GM10847 (cell line): ENCODE results near the gene ERMN.

Source experiments
- POLR2A ChIP-seq: IDR thresholded peaks from 2 replicates; pipeline ENCODE4 v1.6.1; 2011; ENCODE audit not compliant: insufficient read length; ENCODE audit errors: extremely low read depth

The ERMN gene, protein sequence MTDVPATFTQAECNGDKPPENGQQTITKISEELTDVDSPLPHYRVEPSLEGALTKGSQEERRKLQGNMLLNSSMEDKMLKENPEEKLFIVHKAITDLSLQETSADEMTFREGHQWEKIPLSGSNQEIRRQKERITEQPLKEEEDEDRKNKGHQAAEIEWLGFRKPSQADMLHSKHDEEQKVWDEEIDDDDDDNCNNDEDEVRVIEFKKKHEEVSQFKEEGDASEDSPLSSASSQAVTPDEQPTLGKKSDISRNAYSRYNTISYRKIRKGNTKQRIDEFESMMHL

DNA sequence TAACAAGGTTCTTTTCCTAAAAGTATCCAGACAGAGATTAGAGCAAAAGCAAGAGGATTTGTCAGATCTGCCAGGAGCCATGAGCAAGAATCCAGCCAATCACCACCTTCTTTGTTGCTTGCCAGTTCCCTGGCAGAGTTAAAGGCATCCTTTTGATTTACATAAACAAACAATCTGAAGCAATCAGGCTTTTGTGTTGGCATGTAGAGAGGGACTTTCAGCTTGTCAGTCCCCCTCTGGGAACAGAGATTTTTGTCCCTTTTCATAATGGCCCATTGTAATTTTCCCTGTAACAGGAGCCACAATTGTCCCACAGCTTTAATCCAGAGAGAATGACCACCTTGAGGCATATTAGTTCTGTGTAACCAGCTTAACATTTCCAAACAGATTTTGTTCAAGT lies at the start of gene ERMN:
TSS of gene ERMN (minus strand) at position 39 of the 400 bp plus-strand sequence. CDS start 182 bp downstream, outside the sequence.
- no peak for TF ChIP-seq POLR2A

GRCh38 chr2:157375384-157375783 lies 49.8 kb upstream of the ERMN start:
- no peak for TF ChIP-seq POLR2A

DNA sequence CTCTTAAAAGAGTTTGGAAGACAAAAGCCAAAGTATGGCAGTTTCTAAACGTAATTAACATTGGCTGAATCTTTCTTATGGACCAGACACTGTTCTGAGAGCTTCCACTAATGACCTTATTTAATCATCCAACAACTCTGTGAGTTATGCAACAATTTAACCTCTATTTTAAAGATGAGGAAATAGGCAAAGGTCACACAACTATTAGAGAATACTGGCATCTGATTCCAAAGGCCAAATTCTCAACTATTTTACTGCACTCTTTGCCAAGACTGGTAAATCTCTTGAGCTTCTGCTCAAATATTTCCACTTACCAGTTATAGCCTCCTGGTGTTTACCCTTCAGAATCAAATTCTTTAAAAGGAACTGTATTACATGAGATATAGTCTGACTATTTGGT lies 42.1 kb upstream of the ERMN start:
- no peak for TF ChIP-seq POLR2A

DNA sequence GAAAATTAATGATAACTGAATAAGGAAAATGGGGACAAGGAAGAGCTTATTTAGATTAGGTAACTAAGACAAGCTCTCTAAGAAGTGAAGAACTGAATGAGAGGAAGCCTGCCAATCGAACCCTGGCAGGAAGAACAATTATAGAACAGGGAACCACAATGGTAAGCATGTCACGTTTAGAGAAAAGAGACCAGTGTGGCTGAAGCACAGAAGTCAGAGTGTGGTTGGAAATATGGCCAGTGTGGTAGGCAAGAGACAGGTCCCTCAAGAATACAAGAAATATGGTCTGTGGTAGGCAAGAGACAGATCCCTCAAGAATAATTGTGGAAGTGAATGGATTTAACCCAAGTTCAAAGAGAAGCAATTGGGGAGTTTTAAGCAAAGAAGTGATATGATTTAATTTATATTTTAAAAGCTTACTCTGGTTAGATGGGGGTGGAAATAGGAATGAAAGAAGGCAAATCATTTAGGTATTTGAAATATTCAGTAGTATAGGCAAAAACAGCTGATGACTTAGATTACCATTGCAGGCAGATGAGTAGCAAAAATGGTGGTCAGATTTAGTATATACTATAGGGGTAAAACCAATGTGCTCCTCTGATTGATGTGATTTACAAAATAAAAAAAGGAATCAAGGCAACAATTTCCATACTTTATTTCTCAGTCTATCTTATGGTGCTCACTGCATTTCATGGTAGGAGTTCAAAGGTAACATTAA lies 38.8 kb upstream of the ERMN start:
- no peak for TF ChIP-seq POLR2A

DNA sequence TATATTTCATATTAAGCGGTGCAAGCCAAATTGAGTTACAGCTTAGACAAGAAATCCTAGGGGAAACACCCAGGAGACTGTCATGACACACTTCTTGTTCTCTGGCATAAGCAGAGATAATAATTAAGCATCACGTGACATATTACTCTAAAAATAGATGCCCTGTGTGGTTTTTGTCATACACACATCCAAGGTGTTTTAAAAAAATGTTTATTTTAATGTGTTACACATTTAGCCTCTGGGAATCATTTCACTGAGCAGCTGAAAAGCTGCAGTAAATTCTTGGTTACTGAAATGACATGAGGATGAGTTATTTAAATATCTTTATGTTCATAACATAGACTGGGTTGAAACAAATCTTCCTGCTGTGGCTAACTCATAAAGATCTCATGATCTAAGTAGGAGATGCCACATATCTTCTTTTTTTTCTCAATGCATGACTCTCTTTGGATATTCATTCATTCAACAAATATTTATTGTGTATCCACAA lies 38.0 kb upstream of the ERMN start:
- TF ChIP-seq POLR2A: no peak

DNA sequence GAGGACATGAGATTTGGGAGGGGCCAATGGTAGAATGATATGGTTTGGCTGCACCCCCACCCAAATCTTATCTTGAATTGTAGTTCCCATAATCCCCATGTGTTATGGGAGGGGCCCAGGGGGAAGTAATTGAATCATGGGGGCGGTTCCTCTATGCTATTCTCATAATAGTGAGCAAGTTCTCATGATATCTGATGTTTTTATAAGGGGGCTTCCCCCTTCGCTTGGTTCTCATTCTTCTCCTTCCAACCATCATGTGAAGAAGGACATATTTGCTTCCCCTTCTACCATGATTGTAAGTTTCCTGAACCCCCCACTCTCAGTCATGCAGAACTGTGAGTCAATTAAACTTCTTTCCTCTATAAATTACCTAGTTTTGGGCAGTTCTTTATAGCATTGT lies 37.0 kb upstream of the ERMN start:
- TF ChIP-seq POLR2A: no peak

GRCh38 chr2:157361526-157361925 lies 35.9 kb upstream of the ERMN start:
- TF ChIP-seq POLR2A: no peak

GRCh38 chr2:157359628-157360027 lies 34.0 kb upstream of the ERMN start:
- no peak for TF ChIP-seq POLR2A

DNA sequence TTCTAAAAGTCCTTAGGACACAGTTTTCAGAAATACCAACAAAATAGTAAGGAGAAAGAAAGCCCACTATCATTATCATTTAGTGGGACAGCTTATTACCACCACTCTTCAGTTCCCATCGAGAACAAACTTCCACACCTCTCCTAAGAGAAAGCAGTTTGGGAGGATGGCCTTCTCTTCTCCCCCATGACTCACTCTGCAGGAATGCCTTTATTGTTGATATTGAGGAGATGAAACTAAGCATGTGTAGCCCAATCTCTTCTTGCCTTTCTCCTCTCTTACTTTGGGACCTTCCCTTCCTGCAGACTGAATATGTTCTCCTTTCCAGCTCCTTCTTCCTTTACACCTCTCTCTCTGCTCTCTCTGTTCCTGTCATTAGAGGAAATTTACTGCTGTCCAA lies 30.0 kb upstream of the ERMN start:
- no peak for TF ChIP-seq POLR2A

- no peak for TF ChIP-seq POLR2A
Measured at GRCh38 chr2:157349949-157350515, 24.4 kb upstream of the ERMN start.

DNA sequence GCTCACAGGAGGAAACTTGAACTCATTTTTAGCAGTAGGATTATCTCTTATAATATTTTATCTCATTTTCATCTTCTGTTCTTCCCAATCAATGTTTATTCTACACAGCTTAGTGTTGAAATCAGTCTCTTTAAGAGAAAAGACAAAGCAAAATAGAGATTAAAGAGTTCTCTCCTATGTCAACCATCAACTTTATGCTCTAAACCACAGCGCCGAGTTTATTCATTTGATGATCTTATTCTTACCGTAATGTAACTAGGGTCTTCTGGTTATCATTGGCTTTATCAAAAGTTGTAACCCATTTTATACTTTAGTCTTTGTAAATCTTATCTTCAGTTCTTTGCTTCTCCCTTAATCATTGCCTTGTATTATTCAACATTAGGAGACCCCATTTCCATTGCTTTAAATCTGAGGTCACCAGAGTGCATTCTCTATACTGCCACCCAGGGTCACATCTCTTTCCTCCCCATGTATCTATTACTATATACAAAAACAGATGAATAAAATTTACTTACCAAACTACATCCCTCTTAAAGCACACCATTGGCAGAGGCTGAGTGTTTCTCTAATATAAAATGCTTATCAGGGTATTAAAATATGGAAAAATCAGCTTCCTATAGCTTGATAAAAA lies 22.8 kb upstream of the ERMN start:
- no peak for TF ChIP-seq POLR2A

- TF ChIP-seq POLR2A: no peak
Measured at GRCh38 chr2:157345647-157346389, 20.2 kb upstream of the ERMN start.

DNA sequence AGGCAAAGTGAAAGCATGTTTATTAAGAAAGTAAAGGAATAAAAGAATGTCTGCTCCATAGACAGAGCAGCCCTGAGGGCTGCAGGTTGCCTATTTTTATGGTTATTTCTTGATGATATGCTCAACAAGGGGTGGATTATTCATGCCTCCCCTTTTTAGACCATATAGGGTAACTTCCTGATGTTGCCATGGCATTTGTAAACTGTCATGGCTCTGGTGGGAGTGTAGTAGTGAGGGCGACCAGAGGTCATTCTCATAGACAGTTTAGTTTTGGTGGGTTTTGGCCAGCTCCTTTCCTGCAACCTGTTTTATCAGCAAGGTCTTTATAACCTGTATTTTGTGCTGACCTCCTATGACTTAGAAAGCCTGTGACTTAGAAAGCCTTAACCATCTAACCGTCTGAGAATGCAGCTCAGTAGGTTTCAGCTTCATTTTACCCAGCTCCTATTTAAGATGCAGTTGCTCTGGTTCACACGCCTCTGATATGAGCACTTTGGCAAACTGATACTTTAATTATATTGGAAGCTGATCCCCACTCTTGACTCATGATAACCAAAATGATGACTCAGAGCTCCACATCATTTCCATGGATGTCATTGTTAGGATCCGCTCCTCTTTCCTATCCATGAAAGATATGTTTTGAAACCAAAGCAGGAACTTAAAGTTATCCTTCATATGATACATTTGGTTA lies 14.5 kb upstream of the ERMN start:
- TF ChIP-seq POLR2A: no peak

DNA sequence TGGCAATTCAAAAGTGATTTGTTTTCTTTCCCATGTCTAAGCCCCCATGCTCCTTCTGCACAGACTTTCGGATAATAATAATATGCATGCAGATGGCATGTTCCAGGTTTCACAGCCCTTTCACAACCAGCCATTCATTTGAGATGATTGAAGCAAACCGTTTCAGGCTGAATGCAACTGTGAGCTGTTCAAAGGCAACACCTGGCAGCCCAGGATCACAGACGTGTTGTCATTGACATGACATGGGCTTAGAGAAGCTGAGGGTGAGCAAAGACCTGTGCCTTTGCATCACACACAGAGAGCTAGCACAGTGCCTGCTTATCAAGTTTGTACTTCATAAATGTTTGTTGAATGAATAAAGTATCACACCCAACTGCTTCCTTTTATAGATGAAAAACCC lies 12.4 kb upstream of the ERMN start:
- no peak for TF ChIP-seq POLR2A
